RPMI8226 (cell line): ENCODE results near the gene S1PR5.
"Not testable (repeated sequence)": the region's sequence is repeated elsewhere in the genome, so short reads cannot be mapped to it uniquely, and the experiment has no call there.

Source experiments
- DNase-seq: peaks from one replicate; pipeline ENCODE4 v3.0.0-alpha.2; 2015

Gene S1PR5

GRCh38 chr19:10517361-10517759, at the start of gene S1PR5:
Gene S1PR5, minus strand, starts transcription at chr19:10517447. Its CDS starts 2,436 bp downstream, at chr19:10515011.
- DNase-seq = peak; percentile 32

GRCh38 chr19:10566658-10567410, 49.6 kb upstream of the S1PR5 start:
- DNase-seq = peak; percentile 60

GRCh38 chr19:10566408-10566657, 49.1 kb upstream of the S1PR5 start:
- DNase-seq = no peak

GRCh38 chr19:10565567-10566407, 48.5 kb upstream of the S1PR5 start, which contains the start of gene KRI1:
Gene KRI1, minus strand, starts transcription at chr19:10566010. Its CDS starts 11 bp downstream, at chr19:10565999.
- DNase-seq = peak; percentile 99

GRCh38 chr19:10565028-10565566, 47.9 kb upstream of the S1PR5 start:
- DNase-seq = peak; percentile 80

- DNase-seq = no peak
Measured at GRCh38 chr19:10562609-10563008, 45.4 kb upstream of the S1PR5 start.

- no peak for DNase-seq
Measured at GRCh38 chr19:10560154-10560553, 42.9 kb upstream of the S1PR5 start.

GRCh38 chr19:10557603-10558197, 40.5 kb upstream of the S1PR5 start:
- no peak for DNase-seq

- DNase-seq = no peak
Measured at GRCh38 chr19:10555610-10555973, 38.3 kb upstream of the S1PR5 start.

GRCh38 chr19:10554760-10555609, 37.7 kb upstream of the S1PR5 start:
- no peak for DNase-seq

- no peak for DNase-seq
Measured at GRCh38 chr19:10553943-10554381, 36.7 kb upstream of the S1PR5 start.

- DNase-seq = no peak
Measured at GRCh38 chr19:10553087-10553667, 35.9 kb upstream of the S1PR5 start.

- no peak for DNase-seq
Measured at GRCh38 chr19:10552510-10553053, 35.3 kb upstream of the S1PR5 start.

- peak; percentile 67 for DNase-seq
Measured at GRCh38 chr19:10551698-10552301, 34.6 kb upstream of the S1PR5 start.

GRCh38 chr19:10551006-10551405, 33.8 kb upstream of the S1PR5 start:
- DNase-seq = not testable (repeated sequence)

GRCh38 chr19:10550336-10550735, 33.1 kb upstream of the S1PR5 start:
- no peak for DNase-seq

GRCh38 chr19:10549733-10550132, 32.5 kb upstream of the S1PR5 start:
- DNase-seq = no peak

GRCh38 chr19:10548746-10549276, 31.6 kb upstream of the S1PR5 start:
- DNase-seq = no peak

- no peak for DNase-seq
Measured at GRCh38 chr19:10546817-10547216, 29.6 kb upstream of the S1PR5 start.

GRCh38 chr19:10544753-10545251, 27.6 kb upstream of the S1PR5 start:
- DNase-seq = peak; percentile 49

- DNase-seq = peak; percentile 47
Measured at GRCh38 chr19:10544242-10544752, 27.1 kb upstream of the S1PR5 start.
